Omental fat pad (tissue), 4 donors: ENCODE results near the gene BRICD5. TPM values are rescaled to one million over a fixed set of nuclear protein-coding genes. Genes with fewer than 3 reads are reported as not detected.

Source experiments
- ATAC-seq: fragments of 150-250 bp; one replicate; pipeline ENCODE4 v1.9.1; 2016; ENCODE audit warnings: mild to moderate bottlenecking, moderate library complexity; ENCODE audit not compliant: low FRiP score
- DNase-seq: peaks from one replicate; pipeline ENCODE4 v3.0.0-alpha.2; 2019; ENCODE audit warnings: low spot score
- total RNA-seq, 4 donors: library from RNA; depleted of rRNA; stranded (reverse); fragments of >200 nt; gene quantifications; one replicate each; pipeline ENCODE4 v1.1.0, GENCODE V29; 2016
- TF ChIP-seq, protein P1 (sequence below), 3 donors: fragments of 450-650 bp; IDR thresholded peaks; one replicate each; pipeline ENCODE4 v1.5.1; 2016 to 2017; ENCODE audit warnings: antibody characterized with exemption in 3 of 3, mild to moderate bottlenecking in 3 of 3, moderate library complexity in 2 of 3

Gene BRICD5
- total RNA-seq, 4 donors from 2014 or later = 1.5 to 10.1 (median 4.3) TPM

DNA sequence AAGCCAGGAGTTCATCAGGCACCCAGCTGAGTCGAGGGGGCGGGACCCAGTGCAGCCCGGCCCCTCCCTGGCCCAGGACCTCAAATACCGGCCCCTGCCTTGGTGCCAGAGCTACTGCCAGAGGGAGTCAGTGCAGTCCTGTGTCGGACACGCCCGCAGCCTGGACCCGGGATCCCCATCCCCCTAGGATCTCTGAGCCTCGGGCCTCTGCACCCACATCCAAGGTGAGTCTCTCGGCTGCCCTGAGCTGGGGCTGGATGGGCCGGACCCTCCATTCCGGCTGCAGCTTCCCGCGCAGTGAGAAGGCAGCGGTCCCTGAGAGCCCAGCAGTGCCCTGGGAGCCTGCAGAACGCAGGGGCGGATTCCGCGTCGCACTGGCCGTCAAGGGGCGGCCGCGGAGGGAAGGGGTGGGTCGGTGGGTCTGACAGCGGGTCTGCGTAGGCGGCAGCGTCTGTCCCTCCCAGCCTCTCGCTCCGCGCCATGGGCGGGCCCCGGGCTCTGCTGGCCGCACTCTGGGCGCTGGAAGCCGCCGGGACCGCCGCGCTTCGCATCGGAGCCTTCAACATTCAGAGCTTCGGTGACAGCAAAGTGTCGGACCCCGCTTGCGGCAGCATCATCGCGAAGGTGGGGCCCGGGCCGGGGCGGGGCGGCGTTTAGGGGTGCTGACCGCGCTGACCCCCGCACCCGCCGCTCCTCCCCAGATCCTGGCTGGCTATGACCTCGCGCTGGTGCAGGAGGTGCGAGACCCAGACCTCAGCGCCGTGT lies 25.9 kb upstream of the BRICD5 start, which contains the start of gene DNASE1L2:
TSS of gene DNASE1L2 (plus strand) at position 108 of the 765 bp plus-strand sequence. CDS start at position 481, 373 bp downstream.
- ATAC-seq (no peak), DNase-seq (no peak)
- TF ChIP-seq, protein P1, sequence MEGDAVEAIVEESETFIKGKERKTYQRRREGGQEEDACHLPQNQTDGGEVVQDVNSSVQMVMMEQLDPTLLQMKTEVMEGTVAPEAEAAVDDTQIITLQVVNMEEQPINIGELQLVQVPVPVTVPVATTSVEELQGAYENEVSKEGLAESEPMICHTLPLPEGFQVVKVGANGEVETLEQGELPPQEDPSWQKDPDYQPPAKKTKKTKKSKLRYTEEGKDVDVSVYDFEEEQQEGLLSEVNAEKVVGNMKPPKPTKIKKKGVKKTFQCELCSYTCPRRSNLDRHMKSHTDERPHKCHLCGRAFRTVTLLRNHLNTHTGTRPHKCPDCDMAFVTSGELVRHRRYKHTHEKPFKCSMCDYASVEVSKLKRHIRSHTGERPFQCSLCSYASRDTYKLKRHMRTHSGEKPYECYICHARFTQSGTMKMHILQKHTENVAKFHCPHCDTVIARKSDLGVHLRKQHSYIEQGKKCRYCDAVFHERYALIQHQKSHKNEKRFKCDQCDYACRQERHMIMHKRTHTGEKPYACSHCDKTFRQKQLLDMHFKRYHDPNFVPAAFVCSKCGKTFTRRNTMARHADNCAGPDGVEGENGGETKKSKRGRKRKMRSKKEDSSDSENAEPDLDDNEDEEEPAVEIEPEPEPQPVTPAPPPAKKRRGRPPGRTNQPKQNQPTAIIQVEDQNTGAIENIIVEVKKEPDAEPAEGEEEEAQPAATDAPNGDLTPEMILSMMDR (IDR thresholded peaks at IDR 0.05) = no peak

DNA sequence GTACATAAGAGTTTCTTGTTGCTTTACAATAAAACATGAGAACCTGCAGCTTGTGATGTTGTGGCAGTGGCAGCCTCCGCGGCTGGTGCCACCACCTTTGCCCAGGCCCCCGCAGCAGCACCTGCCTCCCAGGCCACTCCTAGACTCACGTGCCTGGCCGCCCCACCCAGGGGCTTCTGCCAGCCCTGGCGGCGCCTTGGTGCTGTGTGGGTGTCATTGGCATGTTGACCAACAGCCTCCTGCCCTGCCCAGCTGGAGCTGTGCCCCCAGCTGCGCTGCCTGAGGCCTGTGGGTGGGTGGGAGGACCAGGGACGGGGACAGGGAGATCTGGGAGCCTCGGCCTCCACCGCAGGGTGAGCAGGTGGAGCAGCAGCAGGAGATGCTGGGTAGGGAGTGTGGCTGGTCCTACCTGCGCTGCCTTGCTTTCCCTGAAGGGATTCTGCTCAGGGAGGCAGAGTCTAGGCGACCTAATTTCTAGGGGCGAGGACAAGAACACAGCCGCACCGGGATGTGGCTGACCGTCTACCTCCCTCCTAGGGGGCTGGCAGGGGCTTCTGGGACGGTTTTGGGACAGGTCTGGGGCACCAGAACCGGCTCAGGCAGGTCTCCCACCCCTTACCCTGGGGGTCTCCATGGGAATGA lies 25.2 kb upstream of the BRICD5 start:
- TF ChIP-seq, protein P1 (IDR thresholded peaks at IDR 0.05) = no peak
- ATAC-seq (no peak), DNase-seq (no peak)

DNA sequence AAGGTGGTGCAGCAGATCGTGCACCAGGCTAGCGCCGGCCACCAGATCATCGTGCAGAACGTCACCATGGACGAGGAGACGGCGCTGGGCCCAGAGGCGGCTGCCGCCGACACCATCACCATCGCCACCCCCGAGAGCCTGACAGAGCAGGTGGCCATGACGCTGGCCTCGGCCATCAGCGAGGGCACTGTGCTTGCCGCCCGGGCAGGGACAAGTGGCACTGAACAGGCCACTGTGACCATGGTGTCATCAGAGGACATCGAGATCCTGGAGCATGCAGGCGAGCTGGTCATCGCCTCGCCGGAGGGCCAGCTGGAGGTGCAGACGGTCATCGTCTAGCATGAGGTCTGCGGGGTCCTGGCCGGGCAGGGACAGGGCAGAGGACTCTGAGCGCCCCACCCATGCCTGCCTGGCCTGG lies 24.6 kb upstream of the BRICD5 start:
- DNase-seq (no peak), ATAC-seq (no peak)
- TF ChIP-seq, protein P1 (IDR thresholded peaks at IDR 0.05) = no peak

DNA sequence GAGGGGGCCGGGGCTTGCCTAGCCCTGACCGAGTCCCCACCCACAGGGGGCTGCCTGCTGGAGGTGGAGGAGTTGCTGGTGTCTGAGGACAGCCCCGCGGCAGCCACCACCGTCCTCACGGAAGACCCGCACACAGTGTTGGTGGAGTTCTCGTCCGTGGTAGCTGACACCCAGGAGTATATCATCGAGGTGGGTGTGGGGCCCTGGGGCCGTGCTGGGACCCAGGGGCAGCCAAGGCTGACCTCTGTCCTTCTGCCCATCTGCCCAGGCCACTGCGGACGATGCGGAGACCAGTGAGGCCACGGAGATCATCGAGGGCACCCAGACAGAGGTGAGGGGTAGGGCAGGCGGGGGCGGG lies 24.1 kb upstream of the BRICD5 start:
- ATAC-seq (no peak), DNase-seq (no peak)
- TF ChIP-seq, protein P1 (IDR thresholded peaks at IDR 0.05) = no peak

DNA sequence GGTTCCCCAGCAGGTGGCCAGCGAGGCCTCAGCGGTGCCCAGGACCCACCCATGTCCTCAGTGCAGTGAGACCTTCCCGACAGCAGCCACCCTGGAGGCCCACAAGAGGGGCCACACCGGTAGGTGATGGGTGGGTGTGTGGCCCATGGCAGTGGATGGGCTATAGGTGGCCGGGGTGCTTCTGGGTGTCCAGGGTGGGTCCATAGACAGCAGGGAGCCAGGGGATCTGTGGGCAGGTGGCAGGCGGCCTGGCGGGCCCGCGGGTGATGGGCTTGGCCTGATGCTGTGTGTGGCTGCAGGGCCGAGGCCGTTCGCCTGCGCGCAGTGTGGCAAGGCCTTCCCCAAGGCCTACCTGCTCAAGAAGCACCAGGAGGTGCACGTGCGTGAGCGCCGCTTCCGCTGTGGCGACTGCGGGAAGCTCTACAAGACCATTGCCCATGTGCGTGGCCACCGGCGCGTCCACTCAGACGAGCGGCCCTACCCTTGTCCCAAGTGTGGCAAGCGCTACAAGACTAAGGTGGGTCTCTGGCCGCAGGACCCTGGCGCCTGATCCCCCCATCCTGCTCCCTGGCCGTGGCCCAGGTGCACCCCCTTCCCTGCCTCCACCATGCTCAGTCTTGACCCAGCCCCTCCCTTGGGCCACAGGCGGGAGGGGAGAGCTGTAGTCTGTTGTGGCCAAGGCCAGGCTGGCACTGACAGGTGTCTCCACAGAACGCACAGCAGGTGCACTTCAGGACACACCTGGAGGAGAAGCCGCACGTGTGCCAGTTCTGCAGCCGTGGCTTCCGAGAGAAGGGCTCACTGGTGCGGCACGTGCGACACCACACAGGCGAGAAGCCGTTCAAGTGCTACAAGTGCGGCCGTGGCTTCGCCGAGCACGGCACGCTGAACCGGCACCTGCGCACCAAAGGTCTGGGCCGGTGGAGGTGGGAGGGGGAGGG lies 23.5 kb upstream of the BRICD5 start:
- ATAC-seq (no peak), DNase-seq (no peak)
- TF ChIP-seq, protein P1 (IDR thresholded peaks at IDR 0.05) = no peak

GRCh38 chr16:2233046-2233775 lies 22.5 kb upstream of the BRICD5 start:
- no peak for ATAC-seq
- no peak for DNase-seq
- TF ChIP-seq, protein P1 (IDR thresholded peaks at IDR 0.05) = no peak
